Measurements from ENCODE around the gene SNX5.
A peak's percentile ranks its signal among the peaks of the same experiment; 100 is the strongest.

SNX5 gene

GRCh38 chr20:17992847-17993513 lies 24.4 kb upstream of the SNX5 start:
- DNase-seq = peak in 1 of 5 experiments; percentile 44

- DNase-seq = peak in 2 of 5 experiments; percentile 18 to 65
Observed at GRCh38 chr20:17992224-17992637, 23.6 kb upstream of the SNX5 start.

GRCh38 chr20:17990278-17990972 lies 21.8 kb upstream of the SNX5 start:
- no peak for DNase-seq

- DNase-seq = peak in 1 of 5 experiments; percentile 42
Observed at GRCh38 chr20:17987988-17988387, 19.4 kb upstream of the SNX5 start.

- DNase-seq = no peak
Observed at GRCh38 chr20:17985388-17986018, 16.9 kb upstream of the SNX5 start.

GRCh38 chr20:17976305-17976704 lies 7.7 kb upstream of the SNX5 start:
- DNase-seq = no peak

GRCh38 chr20:17972121-17972520 lies 3.5 kb upstream of the SNX5 start:
- no peak for DNase-seq

GRCh38 chr20:17971300-17972013 lies 2.9 kb upstream of the SNX5 start:
- DNase-seq = no peak

- peak in 3 of 5 experiments; percentile 5 to 81 (median 31) for DNase-seq
Observed at GRCh38 chr20:17969884-17970409, 1.4 kb upstream of the SNX5 start.

- DNase-seq = peak in 4 of 5 experiments; percentile 13 to 73 (median 40)
Observed at GRCh38 chr20:17969278-17969883, 787 bp upstream of the SNX5 start.

GRCh38 chr20:17967521-17968365 lies 851 bp downstream of the SNX5 start:
- peak in 3 of 5 experiments; percentile 11 to 69 (median 12) for DNase-seq

GRCh38 chr20:17966432-17967310 lies 1.9 kb downstream of the SNX5 start:
- DNase-seq = peak in 2 of 5 experiments; percentile 30 to 85

- peak in 1 of 5 experiments; percentile 62 for DNase-seq
Observed at GRCh38 chr20:17965042-17965697, 3.4 kb downstream of the SNX5 start.

GRCh38 chr20:17964632-17965031 lies 4.0 kb downstream of the SNX5 start:
- DNase-seq = no peak

- no peak for DNase-seq
Observed at GRCh38 chr20:17964073-17964472, 4.5 kb downstream of the SNX5 start.

- peak in 1 of 5 experiments; percentile 58 for DNase-seq
Observed at GRCh38 chr20:17963114-17963897, 5.3 kb downstream of the SNX5 start.

GRCh38 chr20:17961587-17961940 lies 7.0 kb downstream of the SNX5 start:
- no peak for DNase-seq

- peak in 1 of 5 experiments; percentile 74 for DNase-seq
Observed at GRCh38 chr20:17960927-17961586, 7.5 kb downstream of the SNX5 start.

All from T-helper 2 cell (primary cell).